ENCODE data around the gene C1orf87. TPM values are rescaled to one million over a fixed set of nuclear protein-coding genes. Genes with fewer than 3 reads are reported as not detected.

C1orf87 gene
- total RNA-seq, 1 experiment from 2014 or later: not detected

- Histone ChIP-seq H3K9me2 (replicated peaks; ENCODE audit: low read length) (no peaks in the 10 kb centered on the region), H3K4me1 (ENCODE audit: insufficient read depth, low read length) (no peaks in the 10 kb centered on the region), H3F3A (ENCODE audit: low read length, unreplicated experiment) (no peaks in the 10 kb centered on the region), H3K27me3 (ENCODE audit: low read length) (peaks cover 25% of the 10 kb centered on the region; the same call in 1 of the 2 replicates), H4K20me1 (ENCODE audit: low read length) (no peaks in the 10 kb centered on the region), H3K27ac (ENCODE audit: low read length) (no peak overlapping the region), H3K36me3 (ENCODE audit: low read depth, low read length) (no peaks in the 10 kb centered on the region), H3K9me3 (ENCODE audit: low read length) (no peaks in the 10 kb centered on the region), H3K4me2 (ENCODE audit: low read length) (no peak overlapping the region), H2AFZ (ENCODE audit: low read length) (no peak overlapping the region), H3K9ac (ENCODE audit: low read length) (no peak overlapping the region), H3K4me3 (ENCODE audit: low read length) (no peak overlapping the region), H3K79me2 (ENCODE audit: low read length) (no peaks in the 10 kb centered on the region)
- CTCF ChIA-PET: no interaction called here
- POLR2A ChIA-PET (ENCODE audit: unreplicated experiment): no interaction called here
- BruUV-seq (replicated peaks): no TSS peak
- TF ChIP-seq CTCF (conservative IDR thresholded peaks at IDR 0.05; ENCODE audit: low read depth, low read length) (no peak), EZH2phosphoT487 (IDR thresholded peaks at IDR 0.05; ENCODE audit: borderline replicate concordance, low read length) (no peak), EZH2 (IDR thresholded peaks at IDR 0.05; ENCODE audit: low read length, unreplicated experiment) (no peak)
- intact Hi-C loops (cut with micrococcal nuclease): no loop called here
- ATAC-seq: no peak
- no peak for DNase-seq
These were observed 42.4 kb downstream of the C1orf87 start for GRCh38 chr1:60031146-60031545.

GRCh38 chr1:60025552-60025951 lies 48.0 kb downstream of the C1orf87 start:
- intact Hi-C loops (cut with micrococcal nuclease): no loop called here
- Histone ChIP-seq H3K4me1 (ENCODE audit: insufficient read depth, low read length) (no peaks in the 10 kb centered on the region), H3K27ac (ENCODE audit: low read length) (no peak overlapping the region), H3K9me2 (replicated peaks; ENCODE audit: low read length) (no peaks in the 10 kb centered on the region), H3K79me2 (ENCODE audit: low read length) (no peaks in the 10 kb centered on the region), H3K9ac (ENCODE audit: low read length) (no peak overlapping the region), H3K36me3 (ENCODE audit: low read depth, low read length) (no peaks in the 10 kb centered on the region), H3K4me3 (ENCODE audit: low read length) (no peak overlapping the region), H3K4me2 (ENCODE audit: low read length) (no peak overlapping the region), H3K27me3 (ENCODE audit: low read length) (peaks cover 37% of the 10 kb centered on the region; the same call in 1 of the 2 replicates), H2AFZ (ENCODE audit: low read length) (no peak overlapping the region), H4K20me1 (ENCODE audit: low read length) (no peaks in the 10 kb centered on the region), H3K9me3 (ENCODE audit: low read length) (no peaks in the 10 kb centered on the region), H3F3A (ENCODE audit: low read length, unreplicated experiment) (no peaks in the 10 kb centered on the region)
- TF ChIP-seq CTCF (conservative IDR thresholded peaks at IDR 0.05; ENCODE audit: low read depth, low read length) (no peak), EZH2 (IDR thresholded peaks at IDR 0.05; ENCODE audit: low read length, unreplicated experiment) (no peak), EZH2phosphoT487 (IDR thresholded peaks at IDR 0.05; ENCODE audit: borderline replicate concordance, low read length) (no peak)
- no TSS peak for BruUV-seq (replicated peaks)
- no peak for DNase-seq
- ATAC-seq: no peak
- POLR2A ChIA-PET (ENCODE audit: unreplicated experiment): no interaction called here
- CTCF ChIA-PET: no interaction called here

- H3K9me2 ChIP-seq (replicated peaks; ENCODE audit: low read length): no peaks in the 10 kb centered on the region
- no peaks in the 10 kb centered on the region for H4K20me1 ChIP-seq (ENCODE audit: low read length)
- no peak overlapping the region for H2AFZ ChIP-seq (ENCODE audit: low read length)
- H3K4me3 ChIP-seq (ENCODE audit: low read length): no peak overlapping the region
- H3K27ac ChIP-seq (ENCODE audit: low read length): no peak overlapping the region
- no TSS peak for BruUV-seq (replicated peaks)
- ChIA-PET POLR2A (ENCODE audit: unreplicated experiment) (no interaction called here), CTCF (no interaction called here)
- TF ChIP-seq EZH2 (IDR thresholded peaks at IDR 0.05; ENCODE audit: low read length, unreplicated experiment) (no peak), CTCF (conservative IDR thresholded peaks at IDR 0.05; ENCODE audit: low read depth, low read length) (no peak), EZH2phosphoT487 (IDR thresholded peaks at IDR 0.05; ENCODE audit: borderline replicate concordance, low read length) (no peak)
- DNase-seq: no peak
- intact Hi-C loops (cut with micrococcal nuclease): no loop called here
- no peak overlapping the region for H3K9ac ChIP-seq (ENCODE audit: low read length)
- H3K27me3 ChIP-seq (ENCODE audit: low read length): peaks cover 37% of the 10 kb centered on the region
- no peaks in the 10 kb centered on the region for H3K79me2 ChIP-seq (ENCODE audit: low read length)
- H3K4me2 ChIP-seq (ENCODE audit: low read length): no peak overlapping the region
- no peaks in the 10 kb centered on the region for H3K9me3 ChIP-seq (ENCODE audit: low read length)
- H3K36me3 ChIP-seq (ENCODE audit: low read depth, low read length): no peaks in the 10 kb centered on the region
- no peak for ATAC-seq
- no peaks in the 10 kb centered on the region for H3K4me1 ChIP-seq (ENCODE audit: insufficient read depth, low read length)
- no peaks in the 10 kb centered on the region for H3F3A ChIP-seq (ENCODE audit: low read length, unreplicated experiment)
These were observed 55.9 kb downstream of the C1orf87 start for GRCh38 chr1:60017508-60018205.
